WTC11 (cell line): ENCODE measurements around the gene E2F4. TPM values are rescaled to one million over a fixed set of nuclear protein-coding genes. Genes with fewer than 3 reads are reported as not detected.

Experiments
- ATF6 ChIP-seq: sonication (generic); formaldehyde crosslinking; IDR thresholded peaks from 2 replicates; pipeline ENCODE4 v1.8.1; 2023; ENCODE audit warnings: mild to moderate bottlenecking, missing genetic modification reagents
- ELF4 ChIP-seq: sonication (generic); formaldehyde crosslinking; IDR thresholded peaks from 2 replicates; pipeline ENCODE4 v1.8.1; 2022; ENCODE audit warnings: low read depth, mild to moderate bottlenecking, moderate library complexity, missing genetic modification reagents
- FOXJ3 ChIP-seq: sonication (generic); formaldehyde crosslinking; IDR thresholded peaks from 2 replicates; pipeline ENCODE4 v1.9.0; 2021; ENCODE audit warnings: missing genetic modification reagents, mild to moderate bottlenecking, borderline replicate concordance
- HMGA2 ChIP-seq: fragments of 250-450 bp; sonication (Bioruptor Pico); IDR thresholded peaks from 2 replicates; pipeline ENCODE4 v1.4.0; 2021; ENCODE audit warnings: mild to moderate bottlenecking, moderate library complexity
- IRF2 ChIP-seq: sonication (generic); formaldehyde crosslinking; IDR thresholded peaks from 2 replicates; pipeline ENCODE4 v1.8.0; 2022; ENCODE audit warnings: low read depth, missing genetic modification reagents, borderline replicate concordance
- JUN ChIP-seq: sonication (generic); formaldehyde crosslinking; IDR thresholded peaks from 2 replicates; pipeline ENCODE4 v1.8.0; 2023; ENCODE audit warnings: mild to moderate bottlenecking, missing genetic modification reagents
- KAT7 ChIP-seq: sonication (generic); formaldehyde crosslinking; IDR thresholded peaks from 2 replicates; pipeline ENCODE4 v1.8.1; 2023; ENCODE audit warnings: missing genetic modification reagents, mild to moderate bottlenecking, borderline replicate concordance
- MLX ChIP-seq: sonication (generic); formaldehyde crosslinking; IDR thresholded peaks from 2 replicates; pipeline ENCODE4 v1.8.1; 2023; ENCODE audit warnings: mild to moderate bottlenecking, missing genetic modification reagents, moderate library complexity
- MXD4 ChIP-seq: fragments of 250-450 bp; sonication (Bioruptor Pico); IDR thresholded peaks from 2 replicates; pipeline ENCODE4 v1.8.0; 2021; ENCODE audit warnings: mild to moderate bottlenecking, moderate library complexity, borderline replicate concordance
- NFE2L1 ChIP-seq: sonication (generic); formaldehyde crosslinking; IDR thresholded peaks from 2 replicates; pipeline ENCODE4 v1.8.1; 2023; ENCODE audit warnings: missing genetic modification reagents
- NFYB ChIP-seq: sonication (generic); formaldehyde crosslinking; conservative IDR thresholded peaks from 2 replicates; pipeline ENCODE4 v1.8.0; 2022; ENCODE audit warnings: low read depth, missing genetic modification reagents
- RELA ChIP-seq: sonication (generic); formaldehyde crosslinking; IDR thresholded peaks from 2 replicates; pipeline ENCODE4 v1.8.1; 2022; ENCODE audit warnings: missing genetic modification reagents, mild to moderate bottlenecking, borderline replicate concordance
- SMAD3 ChIP-seq: sonication (generic); formaldehyde crosslinking; IDR thresholded peaks from 2 replicates; pipeline ENCODE4 v1.8.0; 2022; ENCODE audit warnings: missing genetic modification reagents, mild to moderate bottlenecking, borderline replicate concordance
- SMAD4 ChIP-seq: sonication (generic); formaldehyde crosslinking; IDR thresholded peaks from 2 replicates; pipeline ENCODE4 v1.8.0; 2022; ENCODE audit warnings: mild to moderate bottlenecking, missing genetic modification reagents
- TEAD1 ChIP-seq: sonication (generic); formaldehyde crosslinking; IDR thresholded peaks from 2 replicates; pipeline ENCODE4 v1.8.0; 2022; ENCODE audit warnings: mild to moderate bottlenecking, missing genetic modification reagents
- USF2 ChIP-seq: sonication (generic); formaldehyde crosslinking; IDR thresholded peaks from 2 replicates; pipeline ENCODE4 v1.8.1; 2023; ENCODE audit warnings: mild to moderate bottlenecking, missing genetic modification reagents, moderate library complexity
- ZNF219 ChIP-seq: sonication (generic); formaldehyde crosslinking; IDR thresholded peaks from 2 replicates; pipeline ENCODE4 v1.8.0; 2023; ENCODE audit warnings: missing genetic modification reagents, mild to moderate bottlenecking, borderline replicate concordance
- ZNF396 ChIP-seq: fragments of 250-450 bp; sonication (Bioruptor Pico); IDR thresholded peaks from 2 replicates; pipeline ENCODE4 v1.8.0; 2021; ENCODE audit warnings: mild to moderate bottlenecking, moderate library complexity, borderline replicate concordance
- ZNF416 ChIP-seq: fragments of 250-450 bp; sonication (Bioruptor Pico); IDR thresholded peaks from 2 replicates; pipeline ENCODE4 v1.9.0; 2021; ENCODE audit warnings: mild to moderate bottlenecking, inconsistent platforms
- ZNF671 ChIP-seq: fragments of 250-450 bp; sonication (Bioruptor Pico); IDR thresholded peaks from 2 replicates; pipeline ENCODE4 v1.8.0; 2021; ENCODE audit warnings: mild to moderate bottlenecking
- total RNA-seq: library from RNA; stranded (reverse); gene quantifications from 3 replicates; pipeline ENCODE4 v1.2.3, GENCODE V29; 2021
- TF ChIP-seq, protein P1 (sequence below): sonication (generic); formaldehyde crosslinking; IDR thresholded peaks from 2 replicates; pipeline ENCODE4 v1.8.0; 2022; ENCODE audit warnings: mild to moderate bottlenecking, missing genetic modification reagents
- TF ChIP-seq, protein P2 (sequence below): sonication (generic); formaldehyde crosslinking; IDR thresholded peaks from 2 replicates; pipeline ENCODE4 v1.8.1; 2022; ENCODE audit warnings: low read depth, missing genetic modification reagents, borderline replicate concordance
- TF ChIP-seq, protein P3 (sequence below): fragments of 250-450 bp; sonication (Bioruptor Pico); IDR thresholded peaks from 2 replicates; pipeline ENCODE4 v2.1.2; 2022; ENCODE audit warnings: mild to moderate bottlenecking, moderate library complexity
- TF ChIP-seq, protein P4 (sequence below): fragments of 250-450 bp; sonication (Bioruptor Pico); conservative IDR thresholded peaks from 2 replicates; pipeline ENCODE4 v1.9.0; 2021; ENCODE audit warnings: mild to moderate bottlenecking
- TF ChIP-seq, protein P5 (sequence below): sonication (generic); formaldehyde crosslinking; IDR thresholded peaks from 2 replicates; pipeline ENCODE4 v1.8.1; 2022; ENCODE audit warnings: mild to moderate bottlenecking, moderate library complexity, missing genetic modification reagents
- TF ChIP-seq, protein P6 (sequence below): sonication (generic); formaldehyde crosslinking; IDR thresholded peaks from 2 replicates; pipeline ENCODE4 v1.8.0; 2023; ENCODE audit warnings: mild to moderate bottlenecking, missing genetic modification reagents

The E2F4 gene
- total RNA-seq, 1 experiment from 2014 or later: 85.0 TPM

- peak; percentile 63; the same call in 1 of the 2 replicates for TF ChIP-seq ZNF416 (CRISPR knock-in tag)
- TF ChIP-seq, protein P1, sequence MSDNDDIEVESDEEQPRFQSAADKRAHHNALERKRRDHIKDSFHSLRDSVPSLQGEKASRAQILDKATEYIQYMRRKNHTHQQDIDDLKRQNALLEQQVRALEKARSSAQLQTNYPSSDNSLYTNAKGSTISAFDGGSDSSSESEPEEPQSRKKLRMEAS (CRISPR knock-in tag): no peak
- TF ChIP-seq ELF4 (CRISPR knock-in tag): 0 out of 2 replicates have a peak, but pooled peaks have one; percentile 64
- no peak for TF ChIP-seq HMGA2
- no peak for TF ChIP-seq NFYB
- TF ChIP-seq SMAD4 (CRISPR knock-in tag): no peak
- TF ChIP-seq TEAD1 (CRISPR knock-in tag): no peak; the same call in 1 of the 2 replicates
- TF ChIP-seq, protein P2, sequence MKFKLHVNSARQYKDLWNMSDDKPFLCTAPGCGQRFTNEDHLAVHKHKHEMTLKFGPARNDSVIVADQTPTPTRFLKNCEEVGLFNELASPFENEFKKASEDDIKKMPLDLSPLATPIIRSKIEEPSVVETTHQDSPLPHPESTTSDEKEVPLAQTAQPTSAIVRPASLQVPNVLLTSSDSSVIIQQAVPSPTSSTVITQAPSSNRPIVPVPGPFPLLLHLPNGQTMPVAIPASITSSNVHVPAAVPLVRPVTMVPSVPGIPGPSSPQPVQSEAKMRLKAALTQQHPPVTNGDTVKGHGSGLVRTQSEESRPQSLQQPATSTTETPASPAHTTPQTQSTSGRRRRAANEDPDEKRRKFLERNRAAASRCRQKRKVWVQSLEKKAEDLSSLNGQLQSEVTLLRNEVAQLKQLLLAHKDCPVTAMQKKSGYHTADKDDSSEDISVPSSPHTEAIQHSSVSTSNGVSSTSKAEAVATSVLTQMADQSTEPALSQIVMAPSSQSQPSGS (CRISPR knock-in tag): no peak
- no peak for TF ChIP-seq ZNF396 (CRISPR knock-in tag)
- TF ChIP-seq, protein P3, sequence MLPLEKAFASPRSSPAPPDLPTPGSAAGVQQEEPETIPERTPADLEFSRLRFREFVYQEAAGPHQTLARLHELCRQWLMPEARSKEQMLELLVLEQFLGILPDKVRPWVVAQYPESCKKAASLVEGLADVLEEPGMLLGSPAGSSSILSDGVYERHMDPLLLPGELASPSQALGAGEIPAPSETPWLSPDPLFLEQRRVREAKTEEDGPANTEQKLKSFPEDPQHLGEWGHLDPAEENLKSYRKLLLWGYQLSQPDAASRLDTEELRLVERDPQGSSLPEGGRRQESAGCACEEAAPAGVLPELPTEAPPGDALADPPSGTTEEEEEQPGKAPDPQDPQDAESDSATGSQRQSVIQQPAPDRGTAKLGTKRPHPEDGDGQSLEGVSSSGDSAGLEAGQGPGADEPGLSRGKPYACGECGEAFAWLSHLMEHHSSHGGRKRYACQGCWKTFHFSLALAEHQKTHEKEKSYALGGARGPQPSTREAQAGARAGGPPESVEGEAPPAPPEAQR (CRISPR knock-in tag): no peak
- no peak for TF ChIP-seq SMAD3 (CRISPR knock-in tag)
- TF ChIP-seq RELA (CRISPR knock-in tag): no peak
- TF ChIP-seq, protein P4, sequence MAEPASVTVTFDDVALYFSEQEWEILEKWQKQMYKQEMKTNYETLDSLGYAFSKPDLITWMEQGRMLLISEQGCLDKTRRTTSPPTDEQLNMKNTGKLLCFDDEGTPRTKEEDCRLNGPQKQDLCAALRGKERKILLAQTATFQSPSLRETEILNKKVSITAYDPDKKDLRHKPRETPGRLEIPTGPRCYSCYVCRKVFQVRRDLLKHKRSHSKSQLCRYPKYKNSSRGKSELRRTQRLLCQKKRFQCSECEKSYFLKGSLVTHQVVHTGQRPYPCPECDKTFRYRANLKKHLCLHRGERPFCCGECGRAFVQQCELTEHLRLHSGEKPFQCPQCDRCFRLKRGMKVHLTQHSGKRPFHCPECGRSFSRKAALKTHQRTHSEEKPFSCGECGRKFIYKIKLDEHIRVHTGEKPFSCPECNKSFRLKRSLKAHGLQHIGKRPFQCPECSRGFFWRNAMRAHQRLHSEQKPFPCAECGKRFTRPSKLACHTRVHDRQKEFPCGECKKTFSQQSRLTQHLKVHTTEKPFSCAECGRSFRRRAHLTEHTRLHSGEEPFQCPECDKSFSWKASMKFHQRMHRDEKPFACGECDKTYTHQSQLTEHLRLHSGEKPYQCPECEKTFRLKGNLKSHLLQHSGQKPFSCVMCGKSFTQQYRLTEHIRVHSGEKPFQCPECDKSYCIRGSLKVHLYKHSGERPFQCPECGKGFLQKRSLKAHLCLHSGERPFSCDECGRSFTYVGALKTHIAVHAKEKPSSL (CRISPR knock-in tag): no peak
- TF ChIP-seq FOXJ3 (CRISPR knock-in tag): no peak
- no peak for TF ChIP-seq KAT7 (CRISPR knock-in tag)
- TF ChIP-seq ZNF219 (CRISPR knock-in tag): 0 out of 2 replicates have a peak, but pooled peaks have one; percentile 26
- no peak for TF ChIP-seq USF2
- no peak for TF ChIP-seq ATF6 (CRISPR knock-in tag)
- TF ChIP-seq, protein P5, sequence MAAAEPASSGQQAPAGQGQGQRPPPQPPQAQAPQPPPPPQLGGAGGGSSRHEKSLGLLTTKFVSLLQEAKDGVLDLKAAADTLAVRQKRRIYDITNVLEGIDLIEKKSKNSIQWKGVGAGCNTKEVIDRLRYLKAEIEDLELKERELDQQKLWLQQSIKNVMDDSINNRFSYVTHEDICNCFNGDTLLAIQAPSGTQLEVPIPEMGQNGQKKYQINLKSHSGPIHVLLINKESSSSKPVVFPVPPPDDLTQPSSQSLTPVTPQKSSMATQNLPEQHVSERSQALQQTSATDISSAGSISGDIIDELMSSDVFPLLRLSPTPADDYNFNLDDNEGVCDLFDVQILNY (CRISPR knock-in tag): peak; percentile 86; the same call in 1 of the 2 replicates
- TF ChIP-seq JUN (CRISPR knock-in tag): 0 out of 2 replicates have a peak, but pooled peaks have one; percentile 23
- TF ChIP-seq NFE2L1 (CRISPR knock-in tag): no peak
- TF ChIP-seq ZNF671 (CRISPR knock-in tag): no peak
- no peak for TF ChIP-seq IRF2 (CRISPR knock-in tag)
- no peak for TF ChIP-seq MXD4 (CRISPR knock-in tag)
- TF ChIP-seq, protein P6, sequence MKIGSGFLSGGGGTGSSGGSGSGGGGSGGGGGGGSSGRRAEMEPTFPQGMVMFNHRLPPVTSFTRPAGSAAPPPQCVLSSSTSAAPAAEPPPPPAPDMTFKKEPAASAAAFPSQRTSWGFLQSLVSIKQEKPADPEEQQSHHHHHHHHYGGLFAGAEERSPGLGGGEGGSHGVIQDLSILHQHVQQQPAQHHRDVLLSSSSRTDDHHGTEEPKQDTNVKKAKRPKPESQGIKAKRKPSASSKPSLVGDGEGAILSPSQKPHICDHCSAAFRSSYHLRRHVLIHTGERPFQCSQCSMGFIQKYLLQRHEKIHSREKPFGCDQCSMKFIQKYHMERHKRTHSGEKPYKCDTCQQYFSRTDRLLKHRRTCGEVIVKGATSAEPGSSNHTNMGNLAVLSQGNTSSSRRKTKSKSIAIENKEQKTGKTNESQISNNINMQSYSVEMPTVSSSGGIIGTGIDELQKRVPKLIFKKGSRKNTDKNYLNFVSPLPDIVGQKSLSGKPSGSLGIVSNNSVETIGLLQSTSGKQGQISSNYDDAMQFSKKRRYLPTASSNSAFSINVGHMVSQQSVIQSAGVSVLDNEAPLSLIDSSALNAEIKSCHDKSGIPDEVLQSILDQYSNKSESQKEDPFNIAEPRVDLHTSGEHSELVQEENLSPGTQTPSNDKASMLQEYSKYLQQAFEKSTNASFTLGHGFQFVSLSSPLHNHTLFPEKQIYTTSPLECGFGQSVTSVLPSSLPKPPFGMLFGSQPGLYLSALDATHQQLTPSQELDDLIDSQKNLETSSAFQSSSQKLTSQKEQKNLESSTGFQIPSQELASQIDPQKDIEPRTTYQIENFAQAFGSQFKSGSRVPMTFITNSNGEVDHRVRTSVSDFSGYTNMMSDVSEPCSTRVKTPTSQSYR (CRISPR knock-in tag): peak; percentile 30; the same call in 1 of the 2 replicates
- TF ChIP-seq MLX: no peak
Observed at GRCh38 chr16:67150047-67150832, 41.7 kb upstream of the E2F4 start (continued).
